Testis (tissue), 2 donors: Measurements from ENCODE around the gene DDR2.
"Not testable (repeated sequence)": the region's sequence is repeated elsewhere in the genome, so short reads cannot be mapped to it uniquely, and the experiment has no call there.

ENCODE experiments used
- CTCF ChIP-seq, 3 experiments: fragments of 450-650 bp in 2 of 3; fragments of 200-600 bp in 1 of 3; sonication (generic) in 1 of 3; IDR thresholded peaks; one replicate each; pipeline ENCODE4 v1.5.1; 2016 to 2019; ENCODE audit warnings: antibody characterized with exemption in 3 of 3, mild to moderate bottlenecking in 2 of 3, moderate library complexity in 1 of 3
- POLR2A ChIP-seq: fragments of 450-650 bp; IDR thresholded peaks from one replicate; pipeline ENCODE4 v1.6.1; 2017; ENCODE audit warnings: antibody characterized with exemption, mild to moderate bottlenecking, moderate library complexity

- not testable (repeated sequence) for TF ChIP-seq CTCF (IDR thresholded peaks at IDR 0.05); POLR2A
Measured at GRCh38 chr1:162796617-162797279, 164.5 kb downstream of the DDR2 start.
